Loucy (cell line): ENCODE data around the gene SH2B2.

ENCODE experiments used
- H2AFZ ChIP-seq: fragments of 200-600 bp; sonication (generic); 2 replicates; pipeline ENCODE4 v1.6.0; 2016; ENCODE audit warnings: antibody characterized with exemption, mild to moderate bottlenecking, low read length, moderate library complexity
- H3F3A ChIP-seq: fragments of 200-600 bp; 2 replicates; pipeline ENCODE4 v1.6.0; 2016; ENCODE audit warnings: antibody characterized with exemption, low read depth, mild to moderate bottlenecking
- H3K27me3 ChIP-seq: fragments of 200-600 bp; sonication (generic); 2 replicates; pipeline ENCODE4 v1.6.1; 2014; ENCODE audit warnings: low read length, mild to moderate bottlenecking; ENCODE audit not compliant: insufficient read depth, poor library complexity, severe bottlenecking
- H3K36me3 ChIP-seq: fragments of 200-600 bp; sonication (generic); 2 replicates; pipeline ENCODE4 v1.6.1; 2016; ENCODE audit warnings: low read length; ENCODE audit not compliant: insufficient read depth
- H3K4me1 ChIP-seq: fragments of 200-600 bp; sonication (generic); 2 replicates; pipeline ENCODE4 v1.5.1; 2014; ENCODE audit warnings: low read length, mild to moderate bottlenecking; ENCODE audit not compliant: insufficient read depth, poor library complexity, severe bottlenecking
- H3K4me2 ChIP-seq: fragments of 200-600 bp; sonication (generic); 2 replicates; pipeline ENCODE4 v1.6.0; 2014; ENCODE audit warnings: antibody characterized with exemption, low read length, low read depth, mild to moderate bottlenecking; ENCODE audit not compliant: poor library complexity, severe bottlenecking
- H3K4me3 ChIP-seq: fragments of 200-600 bp; sonication (generic); 2 replicates; pipeline ENCODE4 v1.5.1; 2014; ENCODE audit warnings: low read length, mild to moderate bottlenecking, mixed read lengths; ENCODE audit not compliant: poor library complexity, severe bottlenecking
- H3K79me2 ChIP-seq: fragments of 200-600 bp; sonication (generic); 2 replicates; pipeline ENCODE4 v1.6.1; 2014; ENCODE audit warnings: low read length; ENCODE audit not compliant: insufficient read depth
- H3K9ac ChIP-seq: fragments of 200-600 bp; sonication (generic); 2 replicates; pipeline ENCODE4 v1.6.0; 2014; ENCODE audit warnings: mild to moderate bottlenecking, low read depth, low read length, moderate library complexity; ENCODE audit not compliant: poor library complexity, severe bottlenecking
- H3K9me2 ChIP-seq: fragments of 200-600 bp; sonication (generic); replicated peaks from 2 replicates; pipeline ENCODE4 v1.6.1; 2016; ENCODE audit warnings: low read depth, low read length, mixed read lengths
- H3K9me3 ChIP-seq: fragments of 200-600 bp; sonication (generic); 2 replicates; pipeline ENCODE4 v1.6.1; 2014; ENCODE audit warnings: mild to moderate bottlenecking, antibody characterized with exemption, low read length, low read depth; ENCODE audit not compliant: insufficient read depth
- H4K20me1 ChIP-seq: fragments of 200-600 bp; sonication (generic); 2 replicates; pipeline ENCODE4 v1.6.0; 2014; ENCODE audit warnings: antibody characterized with exemption, low read length, mild to moderate bottlenecking; ENCODE audit not compliant: insufficient read depth, poor library complexity, severe bottlenecking
- CTCF ChIP-seq: fragments of 200-600 bp; sonication (generic); conservative IDR thresholded peaks from 2 replicates; pipeline ENCODE4 v1.5.1; 2014; ENCODE audit warnings: mild to moderate bottlenecking, antibody characterized with exemption, low read length
- EZH2phosphoT487 ChIP-seq: fragments of 200-600 bp; IDR thresholded peaks from 2 replicates; pipeline ENCODE4 v1.6.1; 2018; ENCODE audit warnings: antibody characterized with exemption, mild to moderate bottlenecking, moderate library complexity, borderline replicate concordance

Gene SH2B2

GRCh38 chr7:102266541-102266940 is 20.1 kb upstream of the SH2B2 start:
- no peaks in the 10 kb centered on the region for H3K9me3 ChIP-seq
- no peaks in the 10 kb centered on the region for H3F3A ChIP-seq
- no peak overlapping the region for H3K9ac ChIP-seq
- TF ChIP-seq CTCF (no peak), EZH2phosphoT487 (no peak)
- H2AFZ ChIP-seq, result no peak overlapping the region
- H4K20me1 ChIP-seq, result no peaks in the 10 kb centered on the region
- no peaks in the 10 kb centered on the region for H3K79me2 ChIP-seq
- no peaks in the 10 kb centered on the region for H3K4me1 ChIP-seq
- no peaks in the 10 kb centered on the region for H3K36me3 ChIP-seq
- H3K9me2 ChIP-seq, result no peaks in the 10 kb centered on the region
- no peak overlapping the region for H3K4me3 ChIP-seq
- H3K27me3 ChIP-seq, result no peaks in the 10 kb centered on the region
- no peak overlapping the region for H3K4me2 ChIP-seq

GRCh38 chr7:102268635-102269034 is 18.0 kb upstream of the SH2B2 start:
- H3K27me3 ChIP-seq, result no peaks in the 10 kb centered on the region
- H4K20me1 ChIP-seq, result no peaks in the 10 kb centered on the region
- no peaks in the 10 kb centered on the region for H3K36me3 ChIP-seq
- H3F3A ChIP-seq, result no peaks in the 10 kb centered on the region
- H3K4me2 ChIP-seq, result no peak overlapping the region
- H3K9me3 ChIP-seq, result no peaks in the 10 kb centered on the region
- H3K79me2 ChIP-seq, result no peaks in the 10 kb centered on the region
- no peak overlapping the region for H3K4me3 ChIP-seq
- no peak overlapping the region for H3K9ac ChIP-seq
- no peaks in the 10 kb centered on the region for H3K9me2 ChIP-seq
- no peak overlapping the region for H2AFZ ChIP-seq
- H3K4me1 ChIP-seq, result no peaks in the 10 kb centered on the region
- TF ChIP-seq EZH2phosphoT487 (no peak), CTCF (no peak)

GRCh38 chr7:102270178-102270887 is 16.3 kb upstream of the SH2B2 start:
- no peak overlapping the region for H2AFZ ChIP-seq
- no peaks in the 10 kb centered on the region for H4K20me1 ChIP-seq
- no peaks in the 10 kb centered on the region for H3K36me3 ChIP-seq
- H3K4me3 ChIP-seq, result no peak overlapping the region
- no peak overlapping the region for H3K9ac ChIP-seq
- no peaks in the 10 kb centered on the region for H3F3A ChIP-seq
- H3K9me2 ChIP-seq, result no peaks in the 10 kb centered on the region
- TF ChIP-seq EZH2phosphoT487 (no peak), CTCF (no peak)
- H3K9me3 ChIP-seq, result no peaks in the 10 kb centered on the region
- H3K4me2 ChIP-seq, result no peak overlapping the region
- no peaks in the 10 kb centered on the region for H3K79me2 ChIP-seq
- H3K27me3 ChIP-seq, result no peaks in the 10 kb centered on the region
- H3K4me1 ChIP-seq, result no peaks in the 10 kb centered on the region
